Stimulated activated CD4-positive, alpha-beta T cell treated with anti-CD3 and anti-CD28 coated beads, Interleukin-12 subunit alpha, Interleukin-12 subunit beta, amount 100 ng/mL, for 48 hours (primary cell): ENCODE data around the gene ERP29.
"Not testable (repeated sequence)": the region's sequence is repeated elsewhere in the genome, so short reads cannot be mapped to it uniquely, and the experiment has no call there.

Experiments
- DNase-seq, 3 donors: peaks; one replicate each; pipeline ENCODE4 v3.0.0-alpha.2; 2020; ENCODE audit warnings: low read depth in 2 of 3, low spot score in 1 of 3

ERP29 gene

DNA sequence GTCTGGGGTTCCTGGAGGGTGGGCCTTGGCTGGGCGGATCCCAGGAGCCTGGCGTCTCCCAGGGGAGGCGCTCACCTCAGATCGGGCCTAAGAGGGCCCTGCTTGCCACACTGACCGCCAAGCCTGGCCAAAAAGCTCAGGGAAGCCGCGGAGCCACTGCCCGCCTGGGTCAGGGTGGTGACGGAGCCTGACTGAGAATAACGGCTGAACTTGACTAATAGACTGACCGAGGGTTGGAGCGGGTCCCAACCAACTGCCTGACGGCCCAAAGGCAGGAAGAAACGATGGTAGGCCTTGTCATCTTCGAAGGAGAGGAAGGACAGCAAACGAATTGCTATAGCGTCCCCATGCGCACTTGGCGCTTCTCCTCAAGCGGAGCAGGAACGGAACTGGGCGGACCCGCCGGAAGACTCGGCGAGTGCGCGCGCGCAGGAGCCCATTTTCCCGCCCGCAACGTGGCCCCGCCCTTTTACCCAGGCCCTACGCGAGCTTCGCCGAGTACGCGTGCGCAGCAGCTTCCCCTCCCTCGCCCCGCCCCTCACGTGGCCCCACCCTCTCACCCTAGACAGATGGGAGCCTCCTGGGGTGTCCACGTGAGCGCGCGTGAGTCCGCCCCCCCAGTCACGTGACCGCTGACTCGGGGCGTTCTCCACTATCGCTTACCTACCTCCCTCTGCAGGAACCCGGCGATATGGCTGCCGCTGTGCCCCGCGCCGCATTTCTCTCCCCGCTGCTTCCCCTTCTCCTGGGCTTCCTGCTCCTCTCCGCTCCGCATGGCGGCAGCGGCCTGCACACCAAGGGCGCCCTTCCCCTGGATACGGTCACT is at the start of gene ERP29, which contains the start of gene TMEM116:
Gene ERP29, plus strand, starts transcription at position 652 of the 826 bp plus-strand sequence. Its CDS starts 40 bp downstream, at position 692.
Gene TMEM116, minus strand, starts transcription at position 391 of the 826 bp plus-strand sequence. CDS start 7,895 bp downstream, outside the sequence.
- peak; percentile 100 for DNase-seq

DNA sequence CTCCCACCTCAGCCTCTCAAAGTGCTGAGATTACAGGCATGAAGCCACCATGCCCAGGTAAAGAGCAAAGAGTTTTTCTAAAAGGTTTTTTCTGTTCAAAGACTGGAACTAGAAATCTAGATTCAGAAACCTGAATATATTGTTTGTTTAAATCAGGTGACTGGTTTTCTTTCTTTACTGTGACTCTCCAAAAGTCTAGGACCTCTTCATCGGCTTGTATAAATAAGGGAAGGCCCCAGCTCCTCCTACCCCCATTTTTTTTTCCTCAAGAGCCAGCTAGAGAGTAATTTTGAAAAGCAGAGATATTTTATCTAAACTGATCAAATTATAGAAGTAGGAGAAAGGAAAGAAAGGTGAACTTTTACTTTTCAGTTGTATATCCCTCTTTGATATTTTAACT is 48.3 kb upstream of the ERP29 start:
- DNase-seq: no peak

DNA sequence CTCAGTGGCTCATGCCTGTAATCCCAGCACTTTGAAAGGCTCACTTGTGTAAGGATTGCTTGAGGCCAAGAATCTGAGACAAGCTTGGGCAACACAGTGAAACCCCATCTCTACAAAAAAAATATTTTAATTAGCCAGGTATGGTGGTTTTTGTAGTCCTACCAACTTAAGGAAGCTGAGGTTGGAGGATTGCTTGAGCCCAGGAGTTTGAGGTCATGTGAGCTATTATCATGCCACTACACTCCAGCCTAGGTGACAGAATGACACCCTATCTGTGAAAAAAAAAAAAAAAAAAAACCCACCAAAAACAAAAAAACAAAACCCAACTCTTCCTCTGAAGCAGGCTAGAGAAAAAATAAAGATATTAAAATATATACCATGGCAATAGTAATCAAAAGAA is 41.4 kb upstream of the ERP29 start:
- no peak for DNase-seq

DNA sequence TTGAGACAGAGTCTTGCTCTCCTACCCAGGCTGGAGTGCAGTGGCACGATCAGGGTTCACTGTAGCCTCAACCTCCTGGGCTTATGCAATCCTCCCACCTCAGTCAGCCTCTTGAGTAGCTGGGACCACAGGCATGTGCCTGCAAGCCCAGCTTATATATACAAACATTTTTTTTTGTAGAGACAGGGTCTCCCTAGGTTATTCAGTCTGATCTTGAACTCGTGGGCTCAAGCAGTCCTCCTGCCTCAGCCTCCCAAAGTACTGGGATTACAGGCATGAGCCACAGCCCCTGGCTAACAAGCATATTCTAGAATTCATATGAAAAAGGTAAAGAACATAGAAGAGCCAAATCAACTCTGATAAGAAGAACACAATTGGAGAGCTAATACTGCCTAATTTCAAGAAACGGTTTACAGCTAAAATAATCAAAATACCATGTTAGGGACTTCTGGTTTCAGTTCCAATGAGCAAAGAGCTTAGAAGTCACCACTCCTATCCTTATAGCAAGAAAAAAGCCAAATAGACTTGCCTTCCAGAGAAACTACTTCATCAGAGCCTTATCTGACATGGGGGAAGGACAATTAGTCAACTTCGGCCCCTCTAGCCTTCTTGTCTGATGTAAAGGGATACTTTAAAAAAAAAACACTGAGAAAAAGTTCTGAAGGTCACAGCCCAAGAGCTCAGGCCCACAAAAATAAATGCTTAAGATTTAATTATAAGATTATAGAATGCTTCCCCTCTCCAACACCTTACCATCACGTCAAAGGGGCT is 37.9 kb upstream of the ERP29 start:
- DNase-seq: no peak

DNA sequence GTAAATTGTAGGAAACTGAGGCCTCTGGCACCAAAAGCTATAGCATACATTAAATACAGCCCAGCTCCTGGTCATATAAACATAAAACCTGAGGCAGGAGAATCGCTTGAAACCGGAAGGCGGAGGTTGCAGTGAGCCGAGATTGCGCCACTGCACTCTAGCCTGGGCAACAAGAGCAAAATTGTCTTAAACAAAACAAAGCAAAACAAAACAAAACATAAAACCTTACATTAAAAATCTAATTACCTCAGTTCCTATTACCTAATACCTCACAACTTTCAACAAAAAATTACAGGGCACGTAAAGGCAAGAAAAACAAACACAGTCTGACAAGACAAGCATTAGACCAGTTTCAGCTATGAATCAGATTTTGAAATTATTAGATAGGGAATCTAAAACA is 36.9 kb upstream of the ERP29 start:
- DNase-seq: no peak

DNA sequence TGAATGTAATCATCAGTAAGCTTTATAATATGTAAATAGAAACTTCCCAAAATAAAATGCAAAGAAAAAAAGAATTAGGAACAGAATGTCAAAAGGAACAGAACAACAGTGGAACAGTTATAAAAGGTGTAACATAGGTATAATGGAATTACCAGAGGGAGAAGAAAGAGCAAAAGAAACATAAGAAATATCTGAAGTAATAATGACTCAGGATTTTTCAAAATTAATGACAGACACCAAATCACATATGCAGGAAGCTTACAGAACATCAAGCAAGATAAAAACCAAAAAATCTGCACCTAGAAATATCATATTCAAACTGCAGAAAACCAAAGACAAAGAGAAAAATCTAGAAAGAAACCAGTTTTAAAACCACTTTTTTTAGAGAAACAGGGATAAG is 36.4 kb upstream of the ERP29 start:
- no peak for DNase-seq

DNA sequence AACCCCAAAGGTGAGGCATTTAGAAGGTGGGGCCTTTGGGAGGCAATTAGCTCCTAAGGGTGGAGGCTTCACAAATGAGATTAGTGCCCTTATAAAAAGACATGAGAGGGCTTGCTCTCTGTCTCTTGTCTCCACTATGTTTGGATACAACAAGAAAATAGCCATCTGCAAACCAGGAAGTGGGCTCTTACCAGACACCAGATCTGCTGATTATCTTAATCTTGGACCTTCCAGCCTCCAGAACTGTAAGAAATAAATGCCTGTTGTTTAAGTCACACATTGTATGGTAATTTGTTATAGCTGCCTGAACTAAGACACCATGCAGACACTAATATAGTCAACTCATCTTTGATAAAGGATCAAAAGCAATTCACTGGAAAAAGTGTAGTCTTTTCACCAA is 34.7 kb upstream of the ERP29 start:
- no peak for DNase-seq

DNA sequence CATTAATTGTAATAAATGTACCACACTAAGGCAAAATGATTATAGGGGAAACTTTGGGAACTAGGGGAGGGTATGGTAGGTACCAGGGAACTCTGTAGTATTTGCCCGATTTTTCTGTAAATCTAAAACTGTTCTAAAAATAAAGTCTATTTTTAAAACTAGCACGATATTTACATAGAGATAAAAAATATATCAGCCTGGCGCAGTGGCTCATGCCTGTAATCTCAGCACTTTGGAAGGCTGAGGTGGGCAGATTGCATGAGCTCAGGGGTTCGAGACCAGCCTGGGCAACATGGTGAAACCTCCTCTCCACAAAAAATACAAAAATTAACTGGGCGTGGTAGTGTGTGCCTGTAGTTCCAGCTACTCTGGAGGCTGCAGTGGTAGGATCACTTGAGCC is 32.6 kb upstream of the ERP29 start:
- no peak for DNase-seq

DNA sequence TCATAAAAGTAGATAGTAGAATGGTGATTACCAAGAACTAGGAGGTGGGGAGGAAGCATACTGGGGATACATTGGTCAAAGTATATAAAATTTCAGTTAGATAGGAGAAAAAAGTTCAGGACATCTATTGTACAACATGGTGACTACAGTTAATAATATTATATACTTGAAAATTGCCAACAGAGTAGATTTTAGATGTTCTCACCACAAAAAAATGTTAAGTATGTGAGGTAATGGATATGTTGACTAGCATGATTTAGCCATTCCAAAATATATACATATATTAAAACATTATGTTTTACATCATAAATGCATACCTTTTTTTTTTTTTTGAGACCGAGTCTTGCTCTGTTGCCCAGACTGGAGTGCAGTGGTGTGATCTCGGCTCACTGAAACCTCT is 31.2 kb upstream of the ERP29 start:
- no peak for DNase-seq

DNA sequence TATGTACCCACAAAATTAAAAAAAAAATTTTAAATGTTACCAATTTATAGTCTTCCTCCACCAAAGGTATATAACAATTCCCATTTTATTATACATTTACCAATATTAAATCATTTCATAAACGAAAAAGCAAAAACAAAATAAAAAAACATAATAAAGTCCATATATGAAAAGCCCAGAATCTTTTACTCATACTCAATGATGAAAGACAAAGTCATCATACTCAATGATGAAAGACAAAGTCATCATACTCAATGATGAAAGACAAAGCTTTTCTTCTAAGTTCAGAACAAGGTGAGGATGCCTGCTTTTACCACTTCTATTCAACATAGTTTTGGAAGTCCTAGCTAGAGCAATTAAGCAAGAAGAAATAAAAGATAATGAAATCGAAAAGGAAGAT is 28.4 kb upstream of the ERP29 start:
- DNase-seq: no peak

DNA sequence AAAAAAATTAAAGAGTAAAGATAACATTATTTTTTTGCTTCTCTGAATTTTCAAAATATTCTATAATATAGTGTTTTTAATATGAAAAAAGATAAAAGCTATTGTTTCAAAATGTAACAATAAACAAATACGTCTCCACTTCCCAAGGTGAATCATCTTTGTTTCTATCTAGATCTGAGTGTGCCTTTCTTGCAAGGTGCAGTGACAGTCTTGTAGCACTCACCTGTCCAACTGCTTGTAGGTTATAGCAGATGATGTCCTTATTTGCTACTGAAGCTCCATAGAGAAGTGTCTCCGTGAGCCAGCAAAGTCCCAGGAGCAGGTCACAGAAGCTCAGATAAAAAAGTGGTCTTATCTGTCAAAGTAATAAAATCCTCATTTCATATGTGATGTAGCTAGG is 21.7 kb upstream of the ERP29 start:
- no peak for DNase-seq

DNA sequence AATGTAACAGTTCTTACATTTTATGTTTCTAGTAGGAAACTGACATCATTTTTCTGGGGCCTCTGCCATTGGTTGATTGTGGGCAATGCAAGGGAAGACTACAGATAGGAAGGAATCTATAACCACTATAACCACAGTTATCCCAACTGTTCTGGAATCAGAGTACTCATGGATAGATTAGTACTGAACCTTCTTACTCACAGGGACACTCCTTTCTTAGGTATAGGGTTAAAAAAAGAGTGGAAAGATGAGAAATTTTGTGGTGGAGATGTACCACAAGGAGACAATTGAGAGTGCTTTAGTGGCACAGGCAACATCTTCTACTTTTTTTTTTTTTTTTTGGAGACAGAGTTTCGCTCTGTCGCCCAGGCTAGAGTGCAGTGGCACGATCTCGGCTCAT is 21.3 kb upstream of the ERP29 start:
- no peak for DNase-seq

DNA sequence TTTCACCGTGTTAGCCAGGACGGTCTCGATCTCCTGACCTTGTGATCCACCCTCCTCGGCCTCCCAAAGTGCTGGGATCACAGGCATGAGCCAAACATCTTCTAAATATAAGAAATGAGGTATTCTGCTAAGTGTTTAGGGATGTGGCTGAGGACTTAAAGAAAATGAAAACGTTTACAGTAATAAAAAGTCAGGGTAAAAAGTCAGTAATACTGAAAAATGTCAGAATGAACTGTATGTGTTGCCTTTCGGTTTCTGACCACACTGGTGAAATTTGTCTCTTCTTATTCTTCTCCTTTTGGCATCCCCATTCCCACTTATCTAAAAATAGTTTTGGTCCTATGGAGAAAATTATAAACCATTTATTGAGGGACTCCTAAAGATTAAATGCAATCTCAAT is 20.8 kb upstream of the ERP29 start:
- no peak for DNase-seq

DNA sequence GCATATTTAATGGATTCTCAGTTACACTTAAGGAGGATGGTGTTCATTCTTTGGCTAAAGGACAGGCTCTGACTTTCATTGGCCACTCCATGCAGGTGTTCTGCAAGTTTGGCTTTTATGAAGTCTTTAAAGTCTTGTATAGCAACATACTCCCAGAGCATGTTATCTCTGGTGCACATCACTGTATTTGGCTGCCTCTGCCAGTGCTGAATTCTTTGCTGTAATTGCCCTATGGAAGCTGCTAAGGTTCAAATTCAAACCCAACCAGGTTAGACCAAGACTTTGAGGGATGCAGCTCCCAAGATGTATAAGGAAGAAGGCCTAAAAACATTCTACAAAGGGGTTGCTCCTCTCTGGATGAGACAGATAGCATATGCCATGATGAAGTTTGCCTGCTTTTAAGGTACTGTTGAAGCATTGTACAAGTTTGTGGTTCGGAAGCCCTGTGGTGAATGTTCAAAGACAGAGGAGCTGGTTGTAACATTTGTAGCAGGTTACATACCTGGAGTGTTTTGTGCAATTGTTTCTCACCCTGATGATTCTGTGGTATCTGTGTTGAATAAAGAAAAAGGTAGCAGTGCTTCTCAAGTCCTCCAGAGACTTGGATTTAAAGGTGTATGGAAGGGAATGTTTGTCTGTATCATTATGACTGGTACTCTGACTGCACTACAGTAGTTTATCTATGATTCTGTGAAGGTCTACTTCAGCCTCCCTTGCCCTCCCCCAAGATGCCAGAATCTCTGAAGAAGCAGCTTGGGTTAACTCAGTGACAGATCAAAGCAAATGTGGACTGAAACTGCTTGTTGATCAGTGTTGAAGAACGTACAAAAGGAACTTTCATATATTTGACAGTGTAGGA is 19.7 kb upstream of the ERP29 start:
- no peak for DNase-seq

DNA sequence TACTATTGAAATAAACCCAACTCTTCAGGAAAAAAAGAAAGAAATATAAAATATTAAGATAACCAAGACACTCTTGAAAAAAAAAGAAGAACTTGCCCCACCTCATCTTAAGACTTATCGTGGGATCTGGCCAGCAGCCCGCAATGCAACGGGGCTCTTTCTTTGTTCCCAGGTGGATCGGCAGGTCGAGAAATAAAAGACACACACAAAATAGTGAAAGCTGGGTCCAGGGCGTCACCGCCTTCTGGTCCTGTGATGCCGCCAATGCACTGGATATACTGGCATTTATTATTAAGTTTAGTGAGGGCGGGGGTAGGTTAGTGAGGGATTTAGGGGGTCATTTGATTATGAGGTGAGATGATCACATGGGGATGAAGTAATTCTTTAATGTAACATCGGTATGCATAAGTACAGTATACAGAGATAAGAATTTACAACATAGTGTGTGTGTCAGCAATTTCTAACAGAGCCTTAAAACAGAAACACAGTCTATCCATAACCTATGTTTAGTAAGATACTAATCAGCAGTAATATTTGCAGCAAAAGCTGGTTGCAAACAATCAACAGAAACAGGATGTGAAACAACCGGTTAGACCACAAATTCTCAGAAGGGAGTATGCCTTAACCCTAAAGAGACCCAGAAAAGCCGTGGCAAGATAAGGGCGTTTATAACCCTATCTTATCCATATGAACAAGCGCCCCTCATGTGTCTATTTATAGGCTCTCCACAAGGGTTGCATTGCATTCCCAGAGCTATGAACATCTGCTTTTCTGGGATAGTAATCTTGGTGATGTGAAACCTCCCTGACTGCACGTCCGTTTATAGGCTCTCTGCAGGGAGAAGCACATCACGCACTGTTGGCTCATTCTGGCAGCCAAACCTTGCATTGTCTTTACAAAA is 18.8 kb upstream of the ERP29 start:
- DNase-seq: not testable (repeated sequence)

DNA sequence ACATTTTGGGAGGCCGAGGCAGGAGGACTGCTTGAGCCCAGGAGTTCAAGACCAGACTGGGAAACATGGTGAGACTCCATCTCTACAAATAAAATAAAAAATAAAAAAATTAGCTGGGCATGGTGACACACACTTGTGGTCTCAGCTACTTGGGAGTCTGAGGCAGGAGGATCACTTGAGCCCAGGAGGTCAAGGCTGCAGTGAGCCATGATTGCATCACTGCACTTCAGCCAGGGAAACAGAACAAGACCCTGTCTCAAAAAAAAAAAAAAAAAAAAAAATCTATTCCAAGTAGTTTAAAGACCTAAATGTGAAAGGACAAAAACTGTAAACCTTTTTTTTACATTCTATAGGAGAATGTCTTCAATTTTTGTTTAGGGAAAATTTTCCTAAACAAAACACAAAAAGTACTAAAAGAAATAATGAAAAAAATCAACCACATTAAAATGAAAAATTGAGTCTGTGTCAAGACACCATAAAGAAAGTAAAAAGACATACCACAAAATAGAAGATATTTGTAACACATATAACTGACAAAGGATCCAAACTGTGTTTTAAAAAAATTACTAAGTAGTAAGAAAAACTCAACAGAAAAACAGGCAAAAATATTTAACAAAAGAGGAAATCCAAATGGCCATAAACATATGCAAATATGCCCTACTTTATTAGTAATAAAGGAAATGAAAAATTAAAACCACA is 17.3 kb upstream of the ERP29 start:
- DNase-seq: no peak

DNA sequence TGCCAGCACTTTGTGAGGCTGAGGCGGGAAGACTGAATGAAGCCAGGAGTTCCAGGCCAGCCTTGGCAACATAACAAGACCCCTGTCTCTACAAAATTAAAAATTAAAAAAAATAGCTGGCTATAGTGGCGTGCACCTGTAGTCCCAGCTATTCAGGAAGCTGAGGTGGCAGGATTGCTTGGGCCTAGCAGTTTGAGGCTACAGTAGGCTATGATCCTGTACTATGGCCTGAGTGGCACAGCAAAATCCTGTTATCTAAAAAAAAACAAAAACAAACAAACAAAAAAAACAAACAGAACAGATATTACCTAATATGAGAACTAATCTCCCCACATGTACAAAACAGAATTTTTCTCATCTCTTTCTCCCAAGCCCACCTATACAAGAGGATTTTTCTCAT is 15.9 kb upstream of the ERP29 start:
- DNase-seq: no peak

DNA sequence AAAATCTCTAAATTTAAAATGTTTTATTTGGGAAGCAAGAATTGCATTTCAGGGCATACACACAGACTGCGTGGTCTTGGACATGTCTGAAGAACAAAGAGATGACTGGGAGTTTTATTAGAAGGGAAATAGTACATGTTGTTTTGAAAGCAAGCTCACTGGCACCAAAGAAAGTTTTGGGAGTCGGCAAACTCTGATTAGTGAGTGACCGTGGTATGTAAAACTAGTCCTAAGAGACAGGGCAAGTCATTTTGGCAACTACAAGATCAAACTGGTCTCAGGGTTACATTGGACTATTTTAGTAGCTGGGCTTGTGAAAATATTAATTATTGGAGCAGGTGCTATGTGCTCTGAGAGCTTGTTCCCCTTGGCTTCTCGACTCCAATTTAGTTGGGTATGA is 15.2 kb upstream of the ERP29 start:
- DNase-seq: no peak

DNA sequence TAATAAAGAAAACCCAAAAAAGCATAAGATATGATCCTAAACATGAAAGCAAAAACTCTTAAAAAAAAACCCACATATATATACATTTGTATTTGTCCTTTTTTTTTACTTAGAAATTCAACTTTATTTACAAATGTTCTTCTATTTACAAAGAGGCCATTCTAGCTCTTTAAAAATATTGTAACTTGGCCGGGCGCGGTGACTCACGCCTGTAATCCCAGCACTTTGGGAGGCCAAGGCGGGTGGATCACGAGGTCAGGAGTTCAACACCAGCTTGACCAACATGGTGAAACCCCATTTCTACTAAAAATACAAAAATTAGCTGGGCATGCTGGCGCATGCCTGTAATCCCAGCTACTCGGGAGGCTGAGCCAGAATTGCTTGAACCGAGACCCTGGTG is 14.1 kb upstream of the ERP29 start:
- not testable (repeated sequence) for DNase-seq

DNA sequence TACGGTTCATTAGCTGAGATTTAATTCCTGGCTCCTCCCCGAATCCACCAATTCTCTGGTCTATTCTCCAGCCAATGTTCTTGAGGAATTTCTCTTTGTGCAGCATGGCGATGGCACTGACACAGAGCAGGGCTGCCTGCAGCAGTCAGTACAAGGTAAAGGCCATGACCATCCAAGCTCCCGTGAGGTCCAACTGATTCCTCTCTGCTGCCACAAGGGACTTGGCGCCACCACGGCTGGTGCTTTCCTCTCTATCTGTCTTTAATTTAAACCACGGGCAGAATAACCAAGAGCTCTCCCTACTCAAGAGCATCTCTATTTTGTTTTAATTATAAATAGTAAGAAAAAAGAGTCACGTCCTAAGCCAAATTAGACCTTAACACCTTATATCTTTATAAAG is 12.4 kb upstream of the ERP29 start:
- no peak for DNase-seq
